Head of caudate nucleus (tissue), 42 donors: Measurements from ENCODE around the gene DAPK3.
"Not testable (repeated sequence)": the region's sequence is repeated elsewhere in the genome, so short reads cannot be mapped to it uniquely, and the experiment has no call there.

Experiments used
- DNase-seq, 42 donors: peaks; one replicate each; pipeline versions ENCODE4 v3.0.0 to v3.0.0-alpha.2; 2020 to 2021; ENCODE audit warnings: mixed read lengths in 7 of 42
- intact Hi-C: fragments of 100-400 bp; cut with DNase I; formaldehyde crosslinking; loops from one replicate; pipeline ENCODE4 v1.15.0; 2022

The DAPK3 gene

DNA sequence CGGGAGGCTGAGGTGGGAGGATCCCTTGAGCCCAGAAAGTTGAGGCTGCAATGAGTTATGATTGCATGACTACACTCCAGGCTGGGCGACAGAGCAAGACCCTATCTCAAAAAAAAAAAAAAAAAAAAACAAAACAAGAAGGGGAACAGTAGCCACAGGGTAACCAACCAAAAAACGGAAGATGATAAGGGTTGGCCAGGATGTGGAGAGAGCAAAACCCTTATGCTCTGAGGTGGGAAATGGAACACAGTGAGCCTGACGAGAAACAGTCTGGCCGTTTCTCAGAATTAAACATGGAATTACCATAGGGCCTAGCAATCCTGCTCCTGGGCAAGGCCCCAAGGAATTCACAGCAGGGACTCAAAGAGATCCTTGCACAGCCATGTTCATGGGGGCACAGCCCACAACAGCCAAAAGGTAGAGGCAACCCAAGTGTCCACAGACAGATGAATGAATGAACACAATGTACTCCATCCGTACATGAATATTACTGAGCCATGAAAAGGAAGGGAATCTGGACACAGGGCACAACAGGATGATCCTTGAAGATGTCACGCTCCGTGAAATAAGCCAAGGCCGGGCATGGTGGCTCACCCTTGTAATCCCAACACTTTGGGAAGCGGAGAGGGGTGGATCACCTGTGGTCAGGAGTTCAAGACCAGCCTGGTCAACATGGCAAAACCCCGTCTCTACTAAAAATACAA, 26.7 kb downstream of the DAPK3 start:
- intact Hi-C loops: no loop called here
- no peak for DNase-seq

GRCh38 chr19:3942790-3943409, 28.0 kb downstream of the DAPK3 start:
- no peak for DNase-seq
- intact Hi-C loops: no loop called here

- intact Hi-C loops, DNase-seq: not testable (repeated sequence)
Observed at GRCh38 chr19:3938300-3938950, 32.5 kb downstream of the DAPK3 start.

DNA sequence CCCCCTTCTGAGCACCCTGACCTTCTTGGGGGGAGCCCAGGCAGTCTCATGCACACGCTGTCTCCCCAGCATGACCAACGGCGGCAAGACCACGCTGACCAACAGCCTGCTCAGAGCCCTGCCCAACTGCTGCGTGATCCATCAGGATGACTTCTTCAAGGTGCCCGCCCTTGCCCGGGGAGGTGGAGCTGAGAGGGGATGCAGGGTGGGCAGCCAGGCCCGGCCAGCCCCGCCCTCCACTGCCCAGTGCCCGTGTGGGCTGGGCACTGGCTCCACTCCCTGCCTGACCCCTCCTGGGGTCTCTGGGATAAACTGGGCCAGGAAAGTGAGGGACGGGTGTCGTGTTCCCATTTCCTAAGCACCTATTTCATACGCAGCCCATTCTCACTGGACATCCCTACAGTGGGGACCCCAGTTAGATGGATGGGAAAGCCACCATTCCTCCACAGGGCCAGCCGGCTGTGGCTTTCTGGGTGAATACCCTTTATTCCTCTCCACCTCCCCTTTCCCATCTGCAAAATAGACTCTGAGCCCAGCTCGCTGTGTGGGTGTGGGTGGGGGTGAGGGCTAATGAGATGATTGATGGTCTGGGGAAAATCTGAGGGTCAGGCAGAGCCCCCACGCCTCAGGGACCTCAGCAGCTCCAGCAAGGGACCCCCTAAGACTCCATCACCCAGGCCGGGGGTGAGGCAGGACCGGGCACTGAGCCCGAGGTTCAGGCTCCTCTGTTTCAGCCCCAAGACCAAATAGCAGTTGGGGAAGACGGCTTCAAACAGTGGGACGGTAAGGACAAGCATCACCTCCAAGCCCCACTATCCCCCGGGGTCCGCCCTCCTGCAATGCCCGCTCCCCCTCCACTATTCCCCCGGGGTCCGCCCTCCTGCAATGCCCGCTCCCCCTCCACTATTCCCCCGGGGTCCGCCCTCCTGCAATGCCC, 34.1 kb downstream of the DAPK3 start:
- DNase-seq: no peak

GRCh38 chr19:3932931-3933810, 37.7 kb downstream of the DAPK3 start, which contains the start of gene NMRK2:
TSS of gene NMRK2 (plus strand) at chr19:3933069. CDS start at chr19:3933672, 603 bp downstream.
- no peak for DNase-seq
- intact Hi-C loops: no loop called here

More for the DNA sequence above, 34.1 kb downstream of the DAPK3 start:
- intact Hi-C loops: no loop called here

- DNase-seq: no peak
- intact Hi-C loops: no loop called here
Observed at GRCh38 chr19:3931041-3931440, 39.9 kb downstream of the DAPK3 start.

GRCh38 chr19:3923912-3924311, 47.0 kb downstream of the DAPK3 start:
- no peak for DNase-seq
- intact Hi-C loops: no loop called here

GRCh38 chr19:3923096-3923758, 47.7 kb downstream of the DAPK3 start:
- intact Hi-C loops: no loop called here
- no peak for DNase-seq

DNA sequence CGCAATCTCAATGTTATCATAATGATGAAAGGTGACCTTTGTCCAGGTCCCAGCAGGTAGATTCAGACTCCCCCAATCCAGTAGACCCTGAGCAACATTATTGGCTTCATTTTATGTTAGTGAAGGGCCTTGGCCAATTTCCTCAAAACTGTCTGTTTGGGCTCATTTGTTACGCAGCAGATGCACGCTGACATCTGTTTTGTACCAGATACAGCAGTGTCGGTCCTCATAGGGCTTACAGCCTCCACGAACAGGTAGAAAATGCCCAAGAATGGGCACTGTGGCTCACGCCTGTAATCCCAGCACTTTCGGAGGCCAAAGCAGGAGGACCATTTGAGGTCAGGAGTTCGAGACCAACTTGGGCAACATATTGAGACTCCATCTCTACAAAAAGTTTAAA, 51.1 kb downstream of the DAPK3 start:
- intact Hi-C loops: no loop called here
- no peak for DNase-seq

DNA sequence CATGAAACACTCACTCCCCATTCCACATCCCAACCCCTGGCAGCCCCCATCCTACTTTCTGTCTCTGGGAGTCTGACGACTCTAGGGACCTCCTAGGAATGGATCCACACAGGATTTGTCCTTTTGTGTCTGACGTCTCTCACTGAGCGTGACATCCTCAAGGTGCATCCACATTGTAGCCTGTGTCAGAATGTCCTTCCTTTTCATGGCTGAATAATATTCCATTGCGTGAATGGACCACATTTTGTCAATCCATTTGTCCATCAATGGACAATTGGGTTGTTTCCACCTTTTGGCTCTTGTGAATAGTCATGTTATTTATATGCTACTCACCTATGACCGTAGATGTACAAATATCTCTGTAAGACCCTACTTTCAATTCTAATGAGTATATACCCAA, 54.9 kb downstream of the DAPK3 start:
- no peak for DNase-seq
- intact Hi-C loops: no loop called here

- no peak for DNase-seq
- intact Hi-C loops: no loop called here
Observed at GRCh38 chr19:3914199-3914598, 56.7 kb downstream of the DAPK3 start.

DNA sequence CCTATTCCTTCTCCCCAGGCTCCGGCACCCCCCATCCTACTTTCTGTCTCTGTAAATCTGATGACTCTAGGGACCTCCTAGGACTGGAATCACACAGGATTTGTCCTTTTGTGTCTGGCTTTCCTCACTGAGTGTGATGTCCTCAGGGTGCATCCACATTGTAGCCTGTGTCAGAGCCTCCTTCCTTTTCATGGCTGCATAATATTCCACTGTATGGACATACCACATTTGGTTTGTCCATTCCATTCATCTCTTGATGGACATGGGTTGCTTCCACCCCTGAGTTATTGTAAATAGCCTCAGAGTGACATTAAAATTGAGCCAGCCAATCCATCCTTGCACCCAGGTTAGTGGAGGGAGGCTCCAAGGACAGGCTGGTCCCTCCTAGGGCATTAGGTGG, 60.8 kb downstream of the DAPK3 start:
- no peak for DNase-seq
- intact Hi-C loops: no loop called here
